Activated naive CD4-positive, alpha-beta T cell treated with anti-CD3 and anti-CD28 coated beads, Interleukin-2, amount 50 U/mL, for 16 hours (primary cell): Measurements from ENCODE around the gene PI4KA.
A peak's percentile ranks its signal among the peaks of the same experiment; 100 is the strongest.
"Not testable (repeated sequence)": the region's sequence is repeated elsewhere in the genome, so short reads cannot be mapped to it uniquely, and the experiment has no call there.

ENCODE experiments used
- DNase-seq: peaks from one replicate; pipeline ENCODE4 v3.0.0-alpha.2; 2020

PI4KA gene

GRCh38 chr22:20773793-20774212 lies 84.8 kb downstream of the PI4KA start, which contains the start of gene SERPIND1:
Gene SERPIND1, plus strand, starts transcription at chr22:20774113. Its CDS starts 5,200 bp downstream, at chr22:20779313.
- DNase-seq, result no peak

GRCh38 chr22:20771918-20772625 lies 86.5 kb downstream of the PI4KA start:
- no peak for DNase-seq

- not testable (repeated sequence) for DNase-seq
These were observed 89.2 kb downstream of the PI4KA start for GRCh38 chr22:20769496-20769826.

GRCh38 chr22:20766530-20766929 lies 92.1 kb downstream of the PI4KA start:
- no peak for DNase-seq

GRCh38 chr22:20765938-20766337 lies 92.7 kb downstream of the PI4KA start:
- DNase-seq, result no peak

- DNase-seq, result no peak
These were observed 93.9 kb downstream of the PI4KA start for GRCh38 chr22:20764729-20765128.

GRCh38 chr22:20764471-20764720 lies 94.2 kb downstream of the PI4KA start:
- no peak for DNase-seq

- DNase-seq, result no peak
These were observed 94.8 kb downstream of the PI4KA start for GRCh38 chr22:20763630-20764470.

GRCh38 chr22:20762233-20762796 lies 96.3 kb downstream of the PI4KA start:
- DNase-seq, result no peak

GRCh38 chr22:20761536-20761935 lies 97.1 kb downstream of the PI4KA start:
- DNase-seq, result no peak

- no peak for DNase-seq
These were observed 98.5 kb downstream of the PI4KA start for GRCh38 chr22:20760084-20760483.

GRCh38 chr22:20758688-20759087 lies 99.9 kb downstream of the PI4KA start:
- no peak for DNase-seq

GRCh38 chr22:20756846-20757245 lies 101.8 kb downstream of the PI4KA start:
- no peak for DNase-seq

GRCh38 chr22:20752873-20753272 lies 105.7 kb downstream of the PI4KA start:
- DNase-seq, result no peak

GRCh38 chr22:20752104-20752741 lies 106.4 kb downstream of the PI4KA start:
- no peak for DNase-seq

- no peak for DNase-seq
These were observed 107.3 kb downstream of the PI4KA start for GRCh38 chr22:20751185-20751851.

- peak; percentile 24 for DNase-seq
These were observed 108.0 kb downstream of the PI4KA start for GRCh38 chr22:20750461-20751184.

- no peak for DNase-seq
These were observed 109.2 kb downstream of the PI4KA start for GRCh38 chr22:20749453-20749852.

- DNase-seq, result no peak
These were observed 109.7 kb downstream of the PI4KA start for GRCh38 chr22:20748731-20749428.

GRCh38 chr22:20748082-20748481 lies 110.5 kb downstream of the PI4KA start:
- no peak for DNase-seq

GRCh38 chr22:20747223-20747622 lies 111.4 kb downstream of the PI4KA start:
- DNase-seq, result no peak
